Ureter (tissue), 1 donor: ENCODE data around the gene FAM167B. TPM values are rescaled to one million over a fixed set of nuclear protein-coding genes. Genes with fewer than 3 reads are reported as not detected.

Experiments
- total RNA-seq: library from RNA; stranded (reverse); gene quantifications from one replicate; pipeline ENCODE4 v1.2.4, GENCODE V29; 2023
- donor health status: DM: yes; HTN: yes; CAD: no.

Gene FAM167B
- total RNA-seq, 1 donor from 2014 or later = 8.3 TPM

Other genes with a start within 250 kb of the FAM167B start
- 139 TPM for gene KHDRBS1, start 233.4 kb upstream of the FAM167B start, total RNA-seq
- 21.9 TPM for gene TMEM39B, start 174.3 kb upstream of the FAM167B start, total RNA-seq
- gene KPNA6, start 139.2 kb upstream of the FAM167B start, total RNA-seq = 63.5 TPM
- 59.6 TPM for gene TXLNA, start 67.5 kb upstream of the FAM167B start, total RNA-seq
- gene CCDC28B, start 46.6 kb upstream of the FAM167B start, total RNA-seq = 2.1 TPM
- 2.5 TPM for gene IQCC, start 41.6 kb upstream of the FAM167B start, total RNA-seq
- not detected for gene DCDC2B, start 38.1 kb upstream of the FAM167B start, total RNA-seq
- gene TMEM234, start 24.9 kb upstream of the FAM167B start, total RNA-seq = 45.9 TPM
- 171 TPM for gene EIF3I, start 24.8 kb upstream of the FAM167B start, total RNA-seq
- gene LCK, start 4.0 kb downstream of the FAM167B start, total RNA-seq = 3.8 TPM
- 113 TPM for gene HDAC1, start 44.9 kb downstream of the FAM167B start, total RNA-seq
- gene MARCKSL1, start 89.0 kb downstream of the FAM167B start, total RNA-seq = 117 TPM
- gene FAM229A, start 115.3 kb downstream of the FAM167B start, total RNA-seq = 5.5 TPM
- gene TSSK3, start 115.3 kb downstream of the FAM167B start, total RNA-seq = 4.2 TPM
- gene BSDC1, start 147.2 kb downstream of the FAM167B start, total RNA-seq = 59.6 TPM
- gene ZBTB8B, start 217.8 kb downstream of the FAM167B start, total RNA-seq = 0.57 TPM